AML-193 (cell line): ENCODE results near the gene MAP1B.

ENCODE experiments used
- DNase-seq, 2 experiments: peaks; one replicate each; lab custom pipeline; 2025; lab: John Stamatoyannopoulos, UW

MAP1B gene

DNA sequence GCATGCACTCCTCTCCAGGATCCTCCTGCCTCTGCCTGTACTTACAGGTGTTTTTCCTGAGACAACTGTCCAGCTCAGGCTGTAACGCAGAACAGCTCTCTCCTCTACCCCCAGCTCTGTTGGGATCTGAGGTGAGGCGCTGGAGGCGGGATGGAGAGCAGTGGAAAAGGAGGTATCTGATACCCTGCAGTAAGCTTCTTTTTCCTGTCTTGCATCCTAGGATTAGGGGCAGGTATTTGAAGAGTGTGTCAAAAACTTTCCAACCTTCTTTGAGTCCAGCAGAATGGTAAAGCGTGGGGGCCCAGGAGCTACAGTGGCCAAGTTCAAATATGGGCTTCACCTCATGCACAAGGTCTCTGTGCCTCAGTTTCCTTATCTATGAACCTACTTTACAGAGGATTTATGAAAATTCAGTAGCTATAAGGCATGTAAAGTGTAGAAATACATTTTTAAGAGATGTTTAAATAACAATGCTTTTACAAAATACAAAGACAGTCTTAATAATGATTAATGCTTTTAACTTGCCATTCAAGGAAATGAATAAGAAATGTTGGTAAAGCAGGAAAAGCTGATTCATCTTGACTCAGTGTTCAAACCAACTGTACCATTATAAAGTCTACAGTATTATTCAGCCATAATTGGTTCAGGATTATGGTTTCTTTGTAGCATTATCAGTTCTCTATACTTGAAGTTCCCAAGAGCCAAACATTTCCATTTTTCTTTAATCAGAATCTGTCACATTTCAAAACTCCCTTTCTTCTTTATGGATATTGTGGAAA is 26.1 kb downstream of the MAP1B start:
- no peak for DNase-seq

DNA sequence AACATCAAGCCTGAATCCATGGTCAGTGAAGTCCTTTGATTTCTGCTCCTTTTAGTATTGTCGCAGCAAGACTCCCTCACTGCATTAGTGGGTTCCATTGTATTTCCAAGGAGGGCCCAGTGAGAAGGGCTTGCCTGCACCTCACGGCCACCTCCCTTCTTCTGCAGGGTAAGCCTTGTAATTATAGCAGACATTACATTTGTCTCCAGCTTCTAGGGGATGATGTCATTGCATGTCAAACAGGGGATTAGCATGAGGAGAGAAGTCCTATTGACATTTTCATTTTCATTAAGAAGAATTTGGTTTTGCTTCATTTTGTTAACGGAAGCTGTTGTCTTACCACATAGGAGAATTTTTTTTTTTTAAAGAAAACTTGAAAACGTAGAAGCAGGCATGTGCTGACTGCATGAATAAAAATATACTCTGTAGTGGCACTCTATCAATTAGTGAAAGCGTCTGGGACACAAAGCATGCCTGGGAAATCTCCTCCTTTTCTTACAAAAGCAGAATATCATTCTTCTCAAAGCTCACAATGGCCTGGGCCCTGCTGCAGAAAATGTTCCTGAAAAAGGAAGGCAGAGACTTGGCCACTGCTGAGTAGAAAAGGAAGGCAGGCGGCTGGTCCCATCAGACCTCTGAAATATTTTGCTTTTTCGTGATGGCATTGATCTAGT is 27.1 kb downstream of the MAP1B start:
- no peak for DNase-seq

DNA sequence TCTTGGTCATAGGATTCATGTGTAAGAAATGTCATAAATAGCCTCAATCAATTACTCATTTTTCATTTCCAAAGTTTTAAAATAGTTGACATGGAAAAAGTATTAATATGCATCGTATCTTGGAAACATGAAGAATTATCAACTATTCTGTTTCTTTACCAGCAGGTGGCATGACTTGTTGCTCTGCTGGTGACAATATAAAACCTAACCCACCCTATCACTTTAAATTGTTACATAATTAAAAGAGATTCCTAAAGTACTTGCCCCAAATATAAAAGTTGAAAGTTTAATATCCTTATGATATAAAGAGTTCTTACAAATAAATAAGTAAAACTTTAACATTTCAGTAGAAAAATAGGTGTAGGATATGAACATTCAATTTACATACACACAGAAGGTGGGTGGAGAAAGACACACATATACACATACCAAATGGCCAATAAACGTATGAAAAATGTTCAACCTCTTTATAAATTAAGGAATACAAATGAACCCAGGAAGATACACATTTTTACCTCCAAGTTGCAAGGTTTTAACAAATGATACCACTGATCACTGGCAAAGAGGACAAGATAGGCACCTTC is 30.6 kb downstream of the MAP1B start:
- DNase-seq = peak; percentile 25 to 38

DNA sequence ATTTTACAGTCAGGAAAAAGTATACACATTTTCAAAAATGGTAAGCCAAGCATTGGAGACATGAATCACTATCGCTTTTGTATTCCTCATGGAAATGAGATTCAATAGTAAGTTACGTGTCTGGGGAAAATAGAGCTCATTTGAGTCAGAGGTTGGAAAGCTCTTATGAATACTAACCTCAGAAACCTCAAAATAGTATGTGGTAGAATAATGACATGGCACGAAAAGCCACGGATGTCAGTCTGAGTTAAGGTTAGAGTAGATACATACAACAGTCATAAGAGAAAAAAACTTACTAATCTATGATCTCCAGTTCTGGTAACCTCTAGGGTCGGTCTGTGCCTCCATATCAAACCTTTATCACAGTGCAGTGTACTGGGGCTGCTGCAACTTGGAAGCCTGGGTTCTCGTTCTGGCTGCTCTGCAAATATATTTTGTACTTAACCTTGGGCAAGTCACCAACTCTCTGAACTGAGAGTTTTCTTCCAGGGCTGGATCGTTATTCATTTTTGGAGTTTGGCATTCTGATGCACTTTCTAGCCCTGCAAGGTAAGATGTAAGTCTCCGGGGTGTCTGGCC is 31.8 kb downstream of the MAP1B start:
- no peak for DNase-seq

DNA sequence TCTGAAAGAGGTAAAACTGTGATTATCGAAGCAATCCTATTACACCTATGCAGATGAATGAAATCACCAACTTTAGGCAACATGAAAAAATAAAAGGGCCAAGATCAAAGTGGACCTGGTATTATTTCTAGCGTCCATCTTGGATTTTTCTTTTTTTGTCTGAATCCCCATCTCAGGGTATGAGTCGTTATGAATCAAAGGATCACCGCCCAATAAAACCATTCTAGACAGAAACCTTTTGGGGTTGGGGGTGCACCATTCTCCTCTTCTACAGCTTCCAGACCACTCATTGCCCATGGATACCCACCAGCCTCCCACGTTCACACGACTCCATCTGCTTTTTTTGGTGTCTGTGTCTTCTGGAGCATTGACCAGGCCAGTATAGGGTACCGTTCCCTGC is 33.4 kb downstream of the MAP1B start:
- DNase-seq = no peak

DNA sequence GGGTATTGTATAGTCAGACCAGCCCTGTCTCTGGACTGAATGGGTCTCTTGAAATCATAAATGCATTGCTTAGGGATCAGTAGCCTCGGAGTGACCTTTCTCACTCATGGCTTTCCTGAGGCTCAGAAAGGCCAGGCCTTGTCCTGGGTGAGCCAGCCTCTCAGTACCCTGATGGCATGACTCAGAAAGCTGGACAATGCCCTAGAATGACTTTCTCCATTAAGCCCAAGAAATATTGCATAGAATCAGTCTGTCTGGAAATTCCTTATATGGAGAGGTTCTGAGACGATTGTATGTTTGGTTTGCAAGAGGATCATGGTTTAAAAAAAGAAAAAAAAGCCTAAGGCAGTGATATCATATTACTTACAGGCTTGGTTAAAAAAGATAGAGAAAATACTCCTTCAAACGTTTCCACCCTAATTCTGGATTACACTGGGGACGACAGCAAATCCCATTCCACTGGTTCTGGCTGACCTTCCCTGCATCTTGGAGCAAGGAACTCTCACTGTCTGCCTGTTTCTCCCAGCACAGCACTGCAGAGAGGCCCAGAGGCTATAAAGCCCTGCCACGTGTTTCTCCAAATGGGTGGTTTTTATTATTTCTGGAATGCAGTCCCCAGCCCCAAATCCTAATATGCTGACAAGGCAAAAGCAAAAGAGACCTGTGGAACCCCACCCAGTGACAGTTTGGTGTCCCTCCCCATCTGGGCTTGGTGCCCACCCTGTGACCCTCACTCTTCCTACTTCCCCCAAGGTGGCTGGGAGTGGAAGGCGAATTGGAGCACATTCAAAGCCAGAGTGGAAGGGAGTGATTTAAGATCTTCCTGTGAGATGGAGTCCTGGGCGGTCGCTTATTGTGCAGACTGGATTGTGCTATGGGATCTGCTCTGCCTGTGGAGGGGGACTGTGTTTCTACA is 34.4 kb downstream of the MAP1B start:
- no peak for DNase-seq

DNA sequence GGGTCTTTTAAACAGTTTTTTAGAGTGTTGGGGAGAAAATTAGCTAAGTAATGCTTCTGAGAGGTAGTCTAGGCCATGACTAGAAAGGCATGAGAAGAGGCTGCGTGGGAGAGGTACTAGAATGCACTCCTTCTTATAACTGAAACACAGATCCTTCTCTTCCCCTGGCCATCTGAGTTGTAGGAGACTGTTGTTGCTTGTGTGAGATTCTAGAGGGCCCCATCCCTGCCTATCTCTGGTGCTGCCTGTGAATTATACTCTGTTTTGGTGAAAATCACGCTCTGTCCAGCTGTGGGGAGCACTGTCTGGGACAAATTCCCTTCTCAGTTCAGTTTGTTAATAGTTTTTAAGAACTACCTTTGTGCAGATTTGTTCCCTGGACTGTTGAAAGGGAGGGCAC is 37.5 kb downstream of the MAP1B start:
- DNase-seq = no peak

DNA sequence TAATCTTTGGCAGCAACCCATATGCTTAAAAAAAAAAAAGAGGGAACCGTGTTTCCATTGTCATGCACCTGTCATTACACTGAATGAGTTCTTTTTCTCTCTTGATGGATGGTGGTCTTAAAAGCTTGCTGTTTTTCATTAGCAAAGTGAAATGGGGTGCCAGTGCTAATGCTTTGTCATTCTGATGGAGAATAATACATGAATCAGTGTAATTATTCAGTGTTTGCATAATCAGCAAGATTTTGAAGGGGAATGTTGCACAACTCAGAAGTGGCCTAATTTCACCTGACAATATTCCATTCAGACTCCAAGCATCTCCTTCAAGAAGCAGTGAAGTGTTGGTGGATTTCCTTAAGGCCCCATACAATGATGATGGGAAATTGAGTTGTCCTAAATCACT is 38.1 kb downstream of the MAP1B start:
- no peak for DNase-seq

DNA sequence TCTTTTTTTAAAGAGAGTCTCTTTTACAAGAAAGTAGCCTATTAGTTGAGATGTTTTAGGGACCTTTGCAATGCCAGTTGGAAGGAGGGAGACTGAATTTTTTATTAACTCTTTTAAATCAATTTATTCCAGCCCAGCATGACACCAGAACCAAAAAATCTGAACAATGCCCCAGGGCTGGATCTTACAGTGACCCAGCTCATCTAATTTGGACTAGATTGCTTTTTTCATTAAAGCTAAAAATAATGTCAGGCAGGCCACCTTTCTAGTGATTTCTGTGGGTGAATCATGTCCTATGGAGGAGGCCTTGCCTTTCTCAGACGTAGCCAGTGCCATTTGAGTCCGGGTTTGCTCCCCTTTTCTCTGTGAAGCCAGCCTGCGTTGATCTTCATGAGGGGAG is 38.8 kb downstream of the MAP1B start:
- no peak for DNase-seq

DNA sequence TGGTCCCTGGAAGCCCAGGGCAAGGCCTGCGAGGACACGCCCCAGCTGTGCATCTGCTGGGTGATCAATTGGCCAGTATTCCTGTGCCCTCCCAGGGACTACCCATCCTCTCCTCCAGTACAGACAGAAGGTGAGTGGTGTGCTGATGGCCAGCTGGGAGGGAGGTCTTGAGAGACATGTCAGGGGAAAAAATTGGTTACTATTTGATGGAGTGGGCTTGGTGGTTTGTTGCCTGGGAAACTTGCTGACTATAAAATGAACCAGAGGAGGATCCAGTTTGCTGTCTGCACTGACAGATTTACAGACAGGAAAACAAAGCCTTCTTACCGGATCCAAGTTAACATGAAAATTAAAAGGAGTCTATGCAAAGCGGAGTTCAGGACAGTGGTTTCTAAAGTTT is 40.3 kb downstream of the MAP1B start:
- no peak for DNase-seq

DNA sequence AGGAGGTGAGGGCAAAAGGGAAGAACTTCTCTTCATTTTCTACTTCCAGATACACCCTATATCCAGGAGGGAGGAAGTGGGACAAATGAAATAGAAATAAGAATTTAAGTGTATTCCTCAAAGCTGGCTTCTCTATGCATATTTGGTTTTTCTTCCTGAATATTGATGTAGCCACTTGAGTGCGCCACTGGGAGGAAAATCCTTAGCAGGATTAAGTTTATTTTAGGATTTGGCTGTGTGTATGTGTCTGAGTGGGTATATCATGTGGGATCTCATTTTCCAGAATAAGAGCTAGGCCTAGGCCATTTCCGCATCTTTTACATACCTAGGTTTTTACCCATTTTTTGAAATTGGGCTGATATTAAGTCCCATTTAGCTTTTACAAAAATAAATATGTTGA is 42.5 kb downstream of the MAP1B start:
- no peak for DNase-seq

DNA sequence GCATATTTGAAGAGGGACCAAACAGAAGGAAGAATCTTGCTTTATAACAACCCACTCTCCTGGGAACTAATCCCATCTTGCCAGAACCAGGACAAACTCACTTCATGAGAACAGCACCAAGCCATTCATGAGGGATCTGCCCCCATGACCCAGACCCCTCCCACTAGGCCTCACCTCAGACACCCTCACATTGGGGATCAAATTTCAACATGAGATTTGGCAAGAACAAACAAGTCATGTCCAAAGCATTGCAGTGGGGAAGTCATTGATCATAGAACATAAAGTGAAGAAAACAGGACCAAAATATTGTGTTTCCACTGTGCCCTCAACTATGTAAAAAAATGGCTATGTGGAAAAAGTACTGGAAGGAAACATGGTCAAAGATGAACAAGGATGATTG is 43.9 kb downstream of the MAP1B start:
- DNase-seq = no peak

DNA sequence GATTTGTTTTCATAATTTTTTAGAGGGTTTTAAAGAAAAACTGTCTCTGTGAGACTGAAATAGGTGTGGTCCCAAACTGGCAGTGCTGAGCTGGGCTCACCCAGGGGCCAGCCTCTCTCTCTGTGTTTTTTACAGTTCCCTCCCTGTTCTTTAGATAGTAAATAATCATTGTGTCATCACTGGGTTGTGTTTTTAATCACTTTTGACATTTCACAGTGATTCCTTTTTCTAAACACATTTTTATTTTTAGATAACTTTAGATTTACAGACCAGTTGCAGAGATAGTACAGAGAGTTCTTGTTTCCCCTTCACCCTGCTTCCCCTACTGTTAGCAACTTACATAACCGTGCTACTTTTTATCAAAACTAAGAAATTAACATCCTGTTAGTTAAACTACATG is 44.4 kb downstream of the MAP1B start:
- no peak for DNase-seq

DNA sequence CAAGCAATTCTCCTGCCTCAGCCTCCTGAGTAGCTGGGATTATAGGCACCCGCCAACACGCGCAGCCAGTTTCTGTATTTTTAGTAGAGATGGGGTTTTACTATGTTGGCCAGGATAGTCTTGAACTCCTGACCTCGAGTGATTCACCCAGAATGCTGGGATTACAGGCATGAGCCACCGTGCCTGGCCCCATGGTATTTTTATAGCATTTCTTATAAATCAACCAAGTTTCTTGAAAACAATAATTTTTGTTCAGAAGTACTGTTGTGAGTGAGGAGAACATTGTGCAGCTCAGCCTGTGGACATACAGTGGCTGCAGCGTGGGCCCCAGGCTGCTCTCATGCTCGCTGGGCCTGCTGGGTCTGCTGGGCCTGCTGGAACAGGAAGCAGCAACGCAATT is 45.3 kb downstream of the MAP1B start:
- no peak for DNase-seq

DNA sequence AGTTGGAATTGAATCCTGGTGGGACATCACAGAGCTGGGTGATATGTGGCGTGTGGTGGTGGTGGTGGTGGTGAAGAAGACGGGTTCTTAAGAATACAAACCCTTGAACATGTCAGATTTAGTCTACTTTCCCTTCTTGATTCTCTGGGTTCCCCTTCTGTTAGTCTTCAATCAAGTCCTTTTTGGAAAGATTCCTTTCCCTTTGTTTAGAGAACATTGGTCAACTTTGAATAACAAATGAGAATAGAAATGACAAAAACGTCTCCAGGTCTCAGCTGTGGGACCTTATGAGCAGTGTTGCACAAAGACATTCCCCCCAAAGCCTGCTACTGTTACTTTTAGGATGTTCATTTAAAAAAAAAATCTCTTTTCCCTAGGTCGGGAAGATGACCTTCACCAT is 46.3 kb downstream of the MAP1B start:
- DNase-seq = no peak

DNA sequence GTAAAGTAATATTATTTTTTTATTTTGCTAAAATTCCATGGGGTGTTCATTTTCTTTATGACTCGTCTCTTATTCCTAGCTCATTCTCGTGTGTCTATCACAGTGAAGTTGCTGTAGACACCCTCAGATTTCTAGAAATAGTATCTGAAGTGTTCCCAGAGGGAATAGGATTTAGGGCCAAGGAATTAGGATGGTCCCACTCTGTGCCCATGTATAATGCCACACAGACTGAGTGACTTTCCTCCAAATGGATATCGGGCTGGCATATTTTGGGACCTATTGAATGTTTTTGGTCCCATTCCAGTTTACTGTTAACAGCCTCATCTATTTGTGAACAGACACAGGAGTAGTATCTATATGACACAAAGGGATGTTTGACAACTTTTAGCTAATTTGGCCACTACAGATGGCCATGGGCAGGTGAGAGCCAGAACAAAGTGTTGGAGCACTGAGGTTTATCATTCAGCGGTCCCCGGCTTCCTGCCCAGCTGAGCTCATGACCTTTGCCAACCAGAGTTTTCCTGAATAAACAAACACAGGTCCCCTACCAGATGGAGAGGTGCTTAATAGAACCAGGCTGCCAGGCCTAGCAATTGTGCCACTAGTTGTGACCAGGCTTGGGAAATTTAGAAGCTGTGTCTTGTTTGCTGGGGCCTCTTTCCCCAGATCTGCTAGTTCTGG is 46.9 kb downstream of the MAP1B start:
- no peak for DNase-seq

DNA sequence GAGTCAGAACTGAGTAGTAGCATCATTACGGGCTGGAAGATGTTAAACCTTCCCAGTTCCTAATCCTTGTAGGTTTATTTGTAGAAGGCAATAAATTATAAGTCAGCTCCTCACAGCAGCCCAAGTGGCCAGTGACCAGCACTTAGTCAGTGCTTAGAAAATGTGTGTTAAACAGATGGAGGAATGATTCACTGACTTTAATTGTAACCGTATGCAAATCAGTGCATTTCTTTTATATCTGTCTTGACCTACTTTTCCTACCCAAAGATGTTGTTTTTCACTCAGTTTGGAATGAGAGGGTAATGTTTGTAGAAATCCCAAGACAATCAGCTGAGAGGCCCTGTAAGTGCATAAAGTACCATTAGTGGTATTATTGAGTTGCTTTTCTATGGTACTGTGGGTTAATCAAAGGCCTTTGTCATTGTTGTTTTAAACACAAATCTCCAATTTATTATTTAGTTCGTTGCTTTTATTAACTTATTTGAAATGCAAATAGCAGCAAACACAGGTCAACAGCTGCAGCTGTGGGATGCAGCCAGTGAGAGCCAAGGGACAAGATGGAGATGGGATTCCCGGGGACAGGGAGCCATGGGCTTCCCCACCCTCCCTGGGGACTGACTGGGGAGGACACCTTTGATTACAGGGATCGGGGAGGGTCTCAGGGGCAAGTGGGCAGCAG is 49.8 kb downstream of the MAP1B start:
- no peak for DNase-seq

DNA sequence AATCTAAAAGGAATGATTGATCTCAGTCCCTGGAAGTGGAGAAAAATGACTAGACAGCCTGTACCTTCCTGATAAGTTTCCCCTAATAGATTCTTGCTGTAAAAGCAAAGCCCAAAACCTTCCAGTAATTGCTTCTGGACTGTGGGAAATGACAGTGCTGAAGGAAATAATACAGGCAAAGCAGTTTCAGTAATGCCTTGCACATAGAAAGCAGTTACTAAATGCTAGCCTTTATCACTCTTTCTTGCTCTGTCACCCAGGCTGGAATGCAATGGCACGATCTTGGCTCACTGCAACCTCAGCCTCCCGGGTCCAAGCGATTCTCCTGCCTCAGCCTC is 50.3 kb downstream of the MAP1B start:
- DNase-seq = no peak

DNA sequence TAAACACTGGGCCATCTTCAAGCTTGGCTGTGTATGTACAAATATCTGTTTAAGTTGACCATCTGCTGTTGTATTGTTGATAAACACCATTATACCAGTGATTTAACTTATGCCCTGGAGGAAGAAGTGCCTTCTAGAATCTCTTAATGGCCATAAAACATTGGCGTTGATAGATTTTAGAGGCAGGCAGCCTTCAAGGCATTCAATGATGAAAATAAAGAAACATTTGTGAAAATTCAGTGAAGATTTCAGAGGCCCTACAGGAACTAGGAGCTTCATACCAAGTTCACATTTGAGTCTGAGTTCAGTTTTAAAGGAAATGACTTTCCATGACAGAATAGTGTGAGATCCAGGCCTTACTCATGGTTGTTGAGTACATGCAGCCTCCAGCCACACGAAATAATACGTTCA is 52.2 kb downstream of the MAP1B start:
- DNase-seq = no peak

DNA sequence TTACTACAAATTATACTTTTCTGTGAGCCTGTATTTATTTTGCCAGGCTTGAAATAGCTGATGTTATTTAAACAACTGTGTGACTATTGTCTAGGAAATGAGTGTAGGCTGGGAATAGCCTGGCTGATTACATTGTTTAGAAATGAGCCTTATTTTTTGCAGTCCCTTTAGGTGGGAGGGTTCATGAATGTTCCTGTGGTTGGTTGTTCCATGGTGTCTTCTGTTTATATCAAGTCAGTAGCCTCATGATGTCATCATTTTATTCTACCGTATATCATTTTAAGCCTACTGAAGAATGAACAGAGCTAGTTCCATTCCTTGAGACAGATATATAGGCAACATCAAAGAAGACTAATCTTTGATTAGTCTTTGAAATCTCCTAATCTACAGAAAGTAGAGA is 53.1 kb downstream of the MAP1B start:
- DNase-seq = no peak

DNA sequence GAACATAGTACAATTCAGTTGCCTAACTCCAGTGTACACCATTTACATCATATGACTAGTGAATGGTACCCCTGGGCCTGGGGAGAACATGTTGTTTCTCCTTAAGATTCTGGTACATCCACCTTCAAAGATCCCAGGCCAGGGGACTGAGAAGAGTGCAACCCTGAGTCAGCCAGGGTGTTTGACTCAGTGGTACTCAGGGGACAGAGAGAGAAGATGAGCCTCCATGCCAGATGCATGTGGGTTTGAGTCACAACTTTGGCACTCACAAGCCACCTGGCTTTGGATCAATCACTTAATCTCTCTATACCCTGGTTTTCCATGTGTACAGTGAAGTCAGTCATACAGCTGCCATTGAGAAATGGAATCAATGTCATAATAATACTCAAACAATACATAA is 53.7 kb downstream of the MAP1B start:
- no peak for DNase-seq
